ENCODE measurements around the gene LDLRAD1.

- TF ChIP-seq, protein P1, sequence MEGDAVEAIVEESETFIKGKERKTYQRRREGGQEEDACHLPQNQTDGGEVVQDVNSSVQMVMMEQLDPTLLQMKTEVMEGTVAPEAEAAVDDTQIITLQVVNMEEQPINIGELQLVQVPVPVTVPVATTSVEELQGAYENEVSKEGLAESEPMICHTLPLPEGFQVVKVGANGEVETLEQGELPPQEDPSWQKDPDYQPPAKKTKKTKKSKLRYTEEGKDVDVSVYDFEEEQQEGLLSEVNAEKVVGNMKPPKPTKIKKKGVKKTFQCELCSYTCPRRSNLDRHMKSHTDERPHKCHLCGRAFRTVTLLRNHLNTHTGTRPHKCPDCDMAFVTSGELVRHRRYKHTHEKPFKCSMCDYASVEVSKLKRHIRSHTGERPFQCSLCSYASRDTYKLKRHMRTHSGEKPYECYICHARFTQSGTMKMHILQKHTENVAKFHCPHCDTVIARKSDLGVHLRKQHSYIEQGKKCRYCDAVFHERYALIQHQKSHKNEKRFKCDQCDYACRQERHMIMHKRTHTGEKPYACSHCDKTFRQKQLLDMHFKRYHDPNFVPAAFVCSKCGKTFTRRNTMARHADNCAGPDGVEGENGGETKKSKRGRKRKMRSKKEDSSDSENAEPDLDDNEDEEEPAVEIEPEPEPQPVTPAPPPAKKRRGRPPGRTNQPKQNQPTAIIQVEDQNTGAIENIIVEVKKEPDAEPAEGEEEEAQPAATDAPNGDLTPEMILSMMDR (IDR thresholded peaks at IDR 0.05; ENCODE audit: borderline replicate concordance, extremely low read depth, low read length, poor library complexity, severe bottlenecking), result no peak
- TF ChIP-seq EZH2 (IDR thresholded peaks at IDR 0.05; ENCODE audit: borderline replicate concordance, low read depth, low read length, severe bottlenecking), result no peak
These were observed 16.4 kb downstream of the LDLRAD1 start for GRCh38 chr1:54001591-54001990.

All from DND-41 (cell line).